GM12878 (cell line): ENCODE data around the gene CTRB1. TPM values are rescaled to one million over a fixed set of nuclear protein-coding genes. Genes with fewer than 3 reads are reported as not detected.

ENCODE experiments used
- ESRRA ChIP-seq: IDR thresholded peaks from 2 replicates; pipeline ENCODE4 v1.6.1; 2012; ENCODE audit warnings: mild to moderate bottlenecking, low read length, improper control_type of control experiment
- GABPA ChIP-seq: IDR thresholded peaks from 2 replicates; pipeline ENCODE4 v1.6.1; 2014; ENCODE audit warnings: antibody characterized with exemption, low read depth, mild to moderate bottlenecking, inconsistent platforms
- GATAD2B ChIP-seq: fragments of 450-650 bp; conservative IDR thresholded peaks from 2 replicates; pipeline ENCODE4 v1.6.1; 2017; ENCODE audit warnings: low read depth, mild to moderate bottlenecking, moderate library complexity
- MEF2B ChIP-seq: fragments of 450-650 bp; IDR thresholded peaks from 2 replicates; pipeline ENCODE4 v1.6.1; 2018; ENCODE audit warnings: mild to moderate bottlenecking, moderate library complexity; ENCODE audit not compliant: partially characterized antibody, poor library complexity, severe bottlenecking
- MTA2 ChIP-seq: fragments of 450-650 bp; IDR thresholded peaks from 2 replicates; pipeline ENCODE4 v1.6.1; 2016; ENCODE audit warnings: low read depth, mild to moderate bottlenecking, moderate library complexity
- RB1 ChIP-seq: fragments of 450-650 bp; formaldehyde crosslinking; IDR thresholded peaks from 2 replicates; pipeline ENCODE4 v1.6.1; 2017; ENCODE audit warnings: mild to moderate bottlenecking, borderline replicate concordance
- RFX5 ChIP-seq: IDR thresholded peaks from 2 replicates; pipeline ENCODE4 v1.6.1; 2011; ENCODE audit warnings: low read depth, low read length, improper control_type of control experiment
- STAT3 ChIP-seq: IDR thresholded peaks from 2 replicates; pipeline ENCODE4 v1.6.1; 2011; ENCODE audit warnings: low read depth, low read length, improper control_type of control experiment
- polyA plus RNA-seq, 11 experiments: library from polyadenylated mRNA; depleted of rRNA in 4 of 11; unstranded in 6 of 11; stranded (reverse) in 5 of 11; fragments of >200 nt; fragmentation: Nextera tagmentation in 4 of 11; fragmentation: Illumina TruSeq in 1 of 11; extraction: Ambion mirVana in 4 of 11; extraction: Trizol in 1 of 11; gene quantifications; 1 replicate in 1 of 11; 2 replicates in 10 of 11; pipeline versions ENCODE4 v1.2.1 to v1.2.3, GENCODE V29; 2011 to 2016; ENCODE audit warnings: inconsistent platforms in 2 of 11, missing spikeins in 2 of 11, low read depth in 1 of 11
- total RNA-seq, 4 experiments: library from RNA; depleted of rRNA in 3 of 4; stranded (reverse); fragments of >200 nt in 3 of 4; fragmentation: Illumina TruSeq in 1 of 4; extraction: Trizol in 1 of 4; gene quantifications; 2 replicates each; pipeline versions ENCODE4 v1.2.1 to v1.2.3, GENCODE V29; 2013 to 2021
- TF ChIP-seq, protein P1 (sequence below): fragments of 450-650 bp; IDR thresholded peaks from 2 replicates; pipeline ENCODE4 v1.6.1; 2017; ENCODE audit warnings: mild to moderate bottlenecking, moderate library complexity
- TF ChIP-seq, protein P2 (sequence below): IDR thresholded peaks from 2 replicates; pipeline ENCODE4 v1.6.1; 2011; ENCODE audit warnings: mild to moderate bottlenecking, low read depth, low read length, moderate library complexity; ENCODE audit not compliant: insufficient replicate concordance
- TF ChIP-seq, protein P3 (sequence below): IDR thresholded peaks from 2 replicates; pipeline ENCODE4 v1.6.1; 2012; ENCODE audit warnings: low read depth, low read length, improper control_type of control experiment

The CTRB1 gene
- total and polyA plus RNA-seq, 10 of the 15 experiments (the other 5 are each of a cell fraction or from before 2014, with no cell fraction given) = 0.28 to 4.4 TPM; not detected in 8

DNA sequence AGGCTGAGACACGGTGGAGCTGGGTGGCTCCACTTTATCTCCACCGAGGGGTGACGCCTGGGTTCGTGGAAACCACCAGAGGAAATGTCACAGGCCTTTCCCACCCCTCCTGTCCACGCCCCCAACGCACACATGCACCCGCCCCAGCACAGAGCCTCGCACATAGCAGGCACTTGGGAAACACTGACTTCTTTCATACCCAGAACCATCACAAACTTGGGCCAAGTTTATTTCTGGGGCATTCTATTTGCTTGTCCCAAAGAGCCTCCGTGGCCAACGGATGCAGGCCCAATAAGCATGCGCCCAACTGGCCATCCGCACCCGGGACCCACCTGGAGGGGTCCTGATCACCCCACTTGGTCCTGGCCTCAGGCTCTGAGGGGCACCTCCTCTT, 29.4 kb downstream of the CTRB1 start (continued):
- TF ChIP-seq, protein P1, sequence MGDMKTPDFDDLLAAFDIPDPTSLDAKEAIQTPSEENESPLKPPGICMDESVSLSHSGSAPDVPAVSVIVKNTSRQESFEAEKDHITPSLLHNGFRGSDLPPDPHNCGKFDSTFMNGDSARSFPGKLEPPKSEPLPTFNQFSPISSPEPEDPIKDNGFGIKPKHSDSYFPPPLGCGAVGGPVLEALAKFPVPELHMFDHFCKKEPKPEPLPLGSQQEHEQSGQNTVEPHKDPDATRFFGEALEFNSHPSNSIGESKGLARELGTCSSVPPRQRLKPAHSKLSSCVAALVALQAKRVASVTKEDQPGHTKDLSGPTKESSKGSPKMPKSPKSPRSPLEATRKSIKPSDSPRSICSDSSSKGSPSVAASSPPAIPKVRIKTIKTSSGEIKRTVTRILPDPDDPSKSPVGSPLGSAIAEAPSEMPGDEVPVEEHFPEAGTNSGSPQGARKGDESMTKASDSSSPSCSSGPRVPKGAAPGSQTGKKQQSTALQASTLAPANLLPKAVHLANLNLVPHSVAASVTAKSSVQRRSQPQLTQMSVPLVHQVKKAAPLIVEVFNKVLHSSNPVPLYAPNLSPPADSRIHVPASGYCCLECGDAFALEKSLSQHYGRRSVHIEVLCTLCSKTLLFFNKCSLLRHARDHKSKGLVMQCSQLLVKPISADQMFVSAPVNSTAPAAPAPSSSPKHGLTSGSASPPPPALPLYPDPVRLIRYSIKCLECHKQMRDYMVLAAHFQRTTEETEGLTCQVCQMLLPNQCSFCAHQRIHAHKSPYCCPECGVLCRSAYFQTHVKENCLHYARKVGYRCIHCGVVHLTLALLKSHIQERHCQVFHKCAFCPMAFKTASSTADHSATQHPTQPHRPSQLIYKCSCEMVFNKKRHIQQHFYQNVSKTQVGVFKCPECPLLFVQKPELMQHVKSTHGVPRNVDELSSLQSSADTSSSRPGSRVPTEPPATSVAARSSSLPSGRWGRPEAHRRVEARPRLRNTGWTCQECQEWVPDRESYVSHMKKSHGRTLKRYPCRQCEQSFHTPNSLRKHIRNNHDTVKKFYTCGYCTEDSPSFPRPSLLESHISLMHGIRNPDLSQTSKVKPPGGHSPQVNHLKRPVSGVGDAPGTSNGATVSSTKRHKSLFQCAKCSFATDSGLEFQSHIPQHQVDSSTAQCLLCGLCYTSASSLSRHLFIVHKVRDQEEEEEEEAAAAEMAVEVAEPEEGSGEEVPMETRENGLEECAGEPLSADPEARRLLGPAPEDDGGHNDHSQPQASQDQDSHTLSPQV = no peak
- TF ChIP-seq GATAD2B (no peak), ESRRA (no peak), STAT3 (no peak), GABPA (no peak), RB1 (no peak), MEF2B (no peak), RFX5 (no peak), MTA2 (no peak)
- TF ChIP-seq, protein P2, sequence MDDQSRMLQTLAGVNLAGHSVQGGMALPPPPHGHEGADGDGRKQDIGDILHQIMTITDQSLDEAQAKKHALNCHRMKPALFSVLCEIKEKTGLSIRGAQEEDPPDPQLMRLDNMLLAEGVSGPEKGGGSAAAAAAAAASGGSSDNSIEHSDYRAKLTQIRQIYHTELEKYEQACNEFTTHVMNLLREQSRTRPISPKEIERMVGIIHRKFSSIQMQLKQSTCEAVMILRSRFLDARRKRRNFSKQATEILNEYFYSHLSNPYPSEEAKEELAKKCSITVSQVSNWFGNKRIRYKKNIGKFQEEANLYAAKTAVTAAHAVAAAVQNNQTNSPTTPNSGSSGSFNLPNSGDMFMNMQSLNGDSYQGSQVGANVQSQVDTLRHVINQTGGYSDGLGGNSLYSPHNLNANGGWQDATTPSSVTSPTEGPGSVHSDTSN = no peak
- TF ChIP-seq, protein P3, sequence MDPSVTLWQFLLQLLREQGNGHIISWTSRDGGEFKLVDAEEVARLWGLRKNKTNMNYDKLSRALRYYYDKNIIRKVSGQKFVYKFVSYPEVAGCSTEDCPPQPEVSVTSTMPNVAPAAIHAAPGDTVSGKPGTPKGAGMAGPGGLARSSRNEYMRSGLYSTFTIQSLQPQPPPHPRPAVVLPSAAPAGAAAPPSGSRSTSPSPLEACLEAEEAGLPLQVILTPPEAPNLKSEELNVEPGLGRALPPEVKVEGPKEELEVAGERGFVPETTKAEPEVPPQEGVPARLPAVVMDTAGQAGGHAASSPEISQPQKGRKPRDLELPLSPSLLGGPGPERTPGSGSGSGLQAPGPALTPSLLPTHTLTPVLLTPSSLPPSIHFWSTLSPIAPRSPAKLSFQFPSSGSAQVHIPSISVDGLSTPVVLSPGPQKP = no peak
